ENCODE results near the gene AKAP13. TPM values are rescaled to one million over a fixed set of nuclear protein-coding genes. Genes with fewer than 3 reads are reported as not detected.
A peak's percentile ranks its signal among the peaks of the same experiment; 100 is the strongest.

The AKAP13 gene
- total and polyA plus RNA-seq, 2 of the 8 experiments (the other 6 are each of a cell fraction or from before 2014, with no cell fraction given), result 14.0 to 46.2 TPM

- Histone ChIP-seq H3K23me2 (ENCODE audit: low read depth, low read length) (peaks cover 3% of the 10 kb centered on the region; the same call in 1 of the 2 replicates), H2BK120ac (replicated peaks; ENCODE audit: low read depth, low read length) (no peak overlapping the region), H3K14ac (ENCODE audit: insufficient read length) (no peak overlapping the region), H3K36me3 (ENCODE audit: control insufficient read depth in 2 of 4, insufficient read depth in 4 of 4, low read length in 3 of 4) (no peaks in the 10 kb centered on the region), H4K8ac (ENCODE audit: extremely low read depth, insufficient read depth, low read length) (no peak overlapping the region), H2BK12ac (ENCODE audit: low read depth, low read length) (no peak overlapping the region), H4K91ac (replicated peaks; ENCODE audit: insufficient read length, low read length) (no peak overlapping the region), H3K4me1 (replicated peaks in 1 of 4; ENCODE audit: control insufficient read depth in 3 of 4, insufficient read depth in 4 of 4, low read length in 3 of 4) (peaks cover 3 to 4% (median 4%) of the 10 kb centered on the region in 4 experiments; a peak in 6 of 7 replicates), H3K27me3 (replicated peaks in 1 of 4; ENCODE audit: control insufficient read depth in 3 of 4, extremely low read depth in 1 of 4, insufficient read depth in 3 of 4, low read length in 3 of 4) (no peaks in the 10 kb centered on the region), H3K79me1 (ENCODE audit: low read depth, low read length) (no peaks in the 10 kb centered on the region), H2AK5ac (ENCODE audit: low read depth, low read length) (no peak overlapping the region), H3K9me3 (ENCODE audit: insufficient read depth in 2 of 2, low read depth in 1 of 2, low read length in 1 of 2) (no peaks in the 10 kb centered on the region), H4K20me1 (replicated peaks in 1 of 2; ENCODE audit: control insufficient read depth in 1 of 2, insufficient read depth in 2 of 2, low read length in 2 of 2) (no peaks in the 10 kb centered on the region), H3K4me2 (ENCODE audit: insufficient read depth in 1 of 2, low read depth in 2 of 2, low read length in 2 of 2) (no peak overlapping the region), H4K5ac (ENCODE audit: insufficient read length, low read depth, low read length) (no peak overlapping the region), H3K9ac (replicated peaks in 1 of 4; ENCODE audit: extremely low read depth in 1 of 4, low read depth in 3 of 4, low read length in 3 of 4) (no peak overlapping the region; a peak in 2 of 7 replicates), H3K27ac (ENCODE audit: low read depth, low read length) (no peak overlapping the region), H2BK5ac (ENCODE audit: low read depth, low read length) (no peak overlapping the region), H2AFZ (ENCODE audit: low read length) (peak overlapping the region; percentile 43), H3K4ac (replicated peaks; ENCODE audit: insufficient read length, low read depth, low read length) (no peak overlapping the region), H3K18ac (ENCODE audit: extremely low read depth, low read length) (no peak overlapping the region), H3K56ac (replicated peaks; ENCODE audit: insufficient read length, low read depth, low read length) (no peak overlapping the region), H2BK20ac (ENCODE audit: low read length) (no peak overlapping the region), H3K79me2 (ENCODE audit: control insufficient read depth in 1 of 2, insufficient read depth in 2 of 2, low read length in 2 of 2) (no peaks in the 10 kb centered on the region), H3K4me3 (ENCODE audit: extremely low read depth in 1 of 4, insufficient read depth in 2 of 4, low read depth in 3 of 4, low read length in 4 of 4) (no peak overlapping the region), H2BK15ac (ENCODE audit: low read length) (no peak overlapping the region), H3K23ac (ENCODE audit: insufficient read length) (no peak overlapping the region)
- TF ChIP-seq TAF1 (IDR thresholded peaks at IDR 0.05; ENCODE audit: low read depth, low read length), result no peak
- TF ChIP-seq MAX (IDR thresholded peaks at IDR 0.05), result peak; percentile 38; the same call in 1 of the 2 replicates
- no peak for DNase-seq (ENCODE audit: low read depth in 1 of 2, low spot score in 2 of 2)
- CTCF ChIA-PET (ENCODE audit: partially characterized antibody), result interaction anchor here (0.8 to 2.8 kb wide), 9 partner anchors 13 to 365 kb away, joined by 3 to 11 read pairs (median 4); no protein-coding TSS in a partner anchor
- POLR2A ChIA-PET (ENCODE audit: partially characterized antibody), result no interaction called here
- 63% methylated on average over 9 of the region's 9 CpGs; no CpG with 5 or more reads in 1 of the 2 experiments for WGBS, 2 experiments (ENCODE audit: extremely low coverage in 1 of 2, insufficient coverage in 1 of 2, insufficient read length in 1 of 2, insufficient replicate concordance in 2 of 2, low coverage in 1 of 2, low lambda C conversion rate in 2 of 2, missing lambda C conversion rate in 1 of 2)
- FAIRE-seq, result no peak
Measured at GRCh38 chr15:85337425-85338074, 42.9 kb upstream of the AKAP13 start.

All from H1 (cell line).